ENCODE measurements around the gene RAX.

DNA sequence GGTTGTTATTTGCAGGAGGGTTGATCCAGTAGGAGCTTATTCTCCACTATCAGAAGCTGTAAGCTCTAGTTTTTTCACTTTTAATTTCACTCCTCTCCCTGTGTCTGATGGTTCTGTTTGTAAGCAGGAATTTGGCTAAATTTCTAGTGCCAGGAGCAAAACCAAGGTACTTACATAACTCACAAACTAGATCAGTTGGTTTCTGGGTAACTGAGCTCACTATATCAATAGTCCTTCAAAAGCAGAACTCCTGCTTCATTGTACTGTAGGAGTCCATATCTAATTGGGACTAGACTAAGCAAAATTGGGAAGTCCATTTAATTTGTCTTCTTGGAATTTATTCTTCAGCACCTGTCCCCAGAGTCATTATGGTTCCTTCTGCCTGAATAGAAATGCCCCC lies 20.1 kb upstream of the RAX start:
- TF ChIP-seq, protein P1, sequence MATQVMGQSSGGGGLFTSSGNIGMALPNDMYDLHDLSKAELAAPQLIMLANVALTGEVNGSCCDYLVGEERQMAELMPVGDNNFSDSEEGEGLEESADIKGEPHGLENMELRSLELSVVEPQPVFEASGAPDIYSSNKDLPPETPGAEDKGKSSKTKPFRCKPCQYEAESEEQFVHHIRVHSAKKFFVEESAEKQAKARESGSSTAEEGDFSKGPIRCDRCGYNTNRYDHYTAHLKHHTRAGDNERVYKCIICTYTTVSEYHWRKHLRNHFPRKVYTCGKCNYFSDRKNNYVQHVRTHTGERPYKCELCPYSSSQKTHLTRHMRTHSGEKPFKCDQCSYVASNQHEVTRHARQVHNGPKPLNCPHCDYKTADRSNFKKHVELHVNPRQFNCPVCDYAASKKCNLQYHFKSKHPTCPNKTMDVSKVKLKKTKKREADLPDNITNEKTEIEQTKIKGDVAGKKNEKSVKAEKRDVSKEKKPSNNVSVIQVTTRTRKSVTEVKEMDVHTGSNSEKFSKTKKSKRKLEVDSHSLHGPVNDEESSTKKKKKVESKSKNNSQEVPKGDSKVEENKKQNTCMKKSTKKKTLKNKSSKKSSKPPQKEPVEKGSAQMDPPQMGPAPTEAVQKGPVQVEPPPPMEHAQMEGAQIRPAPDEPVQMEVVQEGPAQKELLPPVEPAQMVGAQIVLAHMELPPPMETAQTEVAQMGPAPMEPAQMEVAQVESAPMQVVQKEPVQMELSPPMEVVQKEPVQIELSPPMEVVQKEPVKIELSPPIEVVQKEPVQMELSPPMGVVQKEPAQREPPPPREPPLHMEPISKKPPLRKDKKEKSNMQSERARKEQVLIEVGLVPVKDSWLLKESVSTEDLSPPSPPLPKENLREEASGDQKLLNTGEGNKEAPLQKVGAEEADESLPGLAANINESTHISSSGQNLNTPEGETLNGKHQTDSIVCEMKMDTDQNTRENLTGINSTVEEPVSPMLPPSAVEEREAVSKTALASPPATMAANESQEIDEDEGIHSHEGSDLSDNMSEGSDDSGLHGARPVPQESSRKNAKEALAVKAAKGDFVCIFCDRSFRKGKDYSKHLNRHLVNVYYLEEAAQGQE (tag by site-specific recombination; IDR thresholded peaks at IDR 0.05) = no peak
- TF ChIP-seq, protein P2, sequence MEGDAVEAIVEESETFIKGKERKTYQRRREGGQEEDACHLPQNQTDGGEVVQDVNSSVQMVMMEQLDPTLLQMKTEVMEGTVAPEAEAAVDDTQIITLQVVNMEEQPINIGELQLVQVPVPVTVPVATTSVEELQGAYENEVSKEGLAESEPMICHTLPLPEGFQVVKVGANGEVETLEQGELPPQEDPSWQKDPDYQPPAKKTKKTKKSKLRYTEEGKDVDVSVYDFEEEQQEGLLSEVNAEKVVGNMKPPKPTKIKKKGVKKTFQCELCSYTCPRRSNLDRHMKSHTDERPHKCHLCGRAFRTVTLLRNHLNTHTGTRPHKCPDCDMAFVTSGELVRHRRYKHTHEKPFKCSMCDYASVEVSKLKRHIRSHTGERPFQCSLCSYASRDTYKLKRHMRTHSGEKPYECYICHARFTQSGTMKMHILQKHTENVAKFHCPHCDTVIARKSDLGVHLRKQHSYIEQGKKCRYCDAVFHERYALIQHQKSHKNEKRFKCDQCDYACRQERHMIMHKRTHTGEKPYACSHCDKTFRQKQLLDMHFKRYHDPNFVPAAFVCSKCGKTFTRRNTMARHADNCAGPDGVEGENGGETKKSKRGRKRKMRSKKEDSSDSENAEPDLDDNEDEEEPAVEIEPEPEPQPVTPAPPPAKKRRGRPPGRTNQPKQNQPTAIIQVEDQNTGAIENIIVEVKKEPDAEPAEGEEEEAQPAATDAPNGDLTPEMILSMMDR (tag by site-specific recombination; IDR thresholded peaks at IDR 0.05) = no peak

Data from HEK293 (cell line).